IMR-90 (cell line): ENCODE data around the gene SPINDOC. TPM values are rescaled to one million over a fixed set of nuclear protein-coding genes. Genes with fewer than 3 reads are reported as not detected.

ENCODE experiments used
- ATAC-seq: fragments of 200-7000 bp; cut with Tn5 transposase; 2 replicates; pipeline ENCODE4 v1.9.1; 2020; ENCODE audit warnings: low read depth, mild to moderate bottlenecking, moderate library complexity
- BruUV-seq: library from RNA; stranded (reverse); fragments of 400-500 nt; replicated peaks from 2 replicates; lab custom pipeline; 2021; lab: Mats Ljungman, UMichigan
- CTCF ChIA-PET: fragments of 300-600 bp; formaldehyde crosslinking; extraction: SDS; loops from one replicate; lab custom pipeline; 2021; ENCODE audit warnings: antibody characterized with exemption; lab: Yijun Ruan, JAX
- POLR2A ChIA-PET: fragments of 300-600 bp; sonication (Branson Sonifier 250); formaldehyde crosslinking; loops from one replicate; lab custom pipeline; 2022; ENCODE audit warnings: antibody characterized with exemption; ENCODE audit not compliant: unreplicated experiment; lab: Charles Lee
- DNase-seq: peaks from one replicate; pipeline ENCODE4 v3.0.0; 2013
- H2AFZ ChIP-seq: replicated peaks from 2 replicates; pipeline ENCODE3; 2013; ENCODE audit warnings: low read length, mild to moderate bottlenecking; ENCODE audit not compliant: poor library complexity
- H2AK5ac ChIP-seq: 2 replicates; pipeline ENCODE4 v1.6.1; 2013; ENCODE audit warnings: low read depth, low read length, inconsistent platforms
- H2AK9ac ChIP-seq: replicated peaks from 2 replicates; pipeline ENCODE3; 2013; ENCODE audit warnings: mild to moderate bottlenecking, low read depth, low read length, moderate library complexity; ENCODE audit not compliant: poor library complexity
- H2BK120ac ChIP-seq: 2 replicates; pipeline ENCODE4 v1.6.1; 2013; ENCODE audit warnings: low read depth, low read length, inconsistent platforms
- H2BK15ac ChIP-seq: 3 replicates; pipeline ENCODE4 v1.6.1; 2013; ENCODE audit warnings: low read depth, low read length, inconsistent platforms
- H2BK20ac ChIP-seq: 2 replicates; pipeline ENCODE4 v1.6.1; 2013; ENCODE audit warnings: low read depth, mild to moderate bottlenecking, inconsistent platforms, low read length, moderate library complexity
- H2BK5ac ChIP-seq: 2 replicates; pipeline ENCODE4 v1.6.1; 2013; ENCODE audit warnings: mild to moderate bottlenecking, low read depth, low read length, inconsistent platforms; ENCODE audit not compliant: poor library complexity, severe bottlenecking
- H3K14ac ChIP-seq: replicated peaks from 2 replicates; pipeline ENCODE4 v1.6.1; 2013; ENCODE audit warnings: low read depth, low read length, inconsistent platforms
- H3K18ac ChIP-seq: 2 replicates; pipeline ENCODE4 v1.6.1; 2013; ENCODE audit warnings: low read depth, low read length, control low read depth
- H3K23ac ChIP-seq: 2 replicates; pipeline ENCODE4 v1.6.1; 2013; ENCODE audit warnings: low read depth, low read length, inconsistent platforms
- H3K27ac ChIP-seq: 2 replicates; pipeline ENCODE4 v1.5.1; 2013; ENCODE audit warnings: mild to moderate bottlenecking, control low read depth, low read length; ENCODE audit not compliant: insufficient read depth
- H3K27me3 ChIP-seq: 2 replicates; pipeline ENCODE4 v1.6.1; 2013; ENCODE audit warnings: low read length; ENCODE audit not compliant: control insufficient read depth, insufficient read depth
- H3K36me3 ChIP-seq: 2 replicates; pipeline ENCODE4 v1.6.1; 2013; ENCODE audit warnings: low read length, mixed read lengths; ENCODE audit not compliant: control insufficient read depth, insufficient read depth
- H3K4ac ChIP-seq: 2 replicates; pipeline ENCODE4 v1.6.1; 2013; ENCODE audit warnings: low read depth, low read length, inconsistent platforms
- H3K4me1 ChIP-seq: 2 replicates; pipeline ENCODE4 v1.6.1; 2013; ENCODE audit warnings: low read length, mixed read lengths; ENCODE audit not compliant: control insufficient read depth, insufficient read depth
- H3K4me2 ChIP-seq: 2 replicates; pipeline ENCODE4 v1.6.1; 2013; ENCODE audit warnings: low read depth, mild to moderate bottlenecking, control low read depth, low read length, moderate library complexity
- H3K4me3 ChIP-seq: 2 replicates; pipeline ENCODE4 v1.5.1; 2013; ENCODE audit warnings: low read depth, mild to moderate bottlenecking, control low read depth, low read length, moderate library complexity; ENCODE audit not compliant: insufficient read depth
- H3K56ac ChIP-seq: 2 replicates; pipeline ENCODE4 v1.6.1; 2013; ENCODE audit warnings: low read length, inconsistent platforms; ENCODE audit not compliant: insufficient read depth; ENCODE audit errors: extremely low read depth
- H3K79me1 ChIP-seq, 2 experiments: 2 replicates each; pipeline ENCODE4 v1.6.1; 2013; ENCODE audit warnings: low read length in 2 of 2, inconsistent platforms in 1 of 2, low read depth in 1 of 2
- H3K9ac ChIP-seq: 2 replicates; pipeline ENCODE4 v1.6.1; 2013; ENCODE audit warnings: low read depth, low read length, control low read depth
- H3K9me1 ChIP-seq: 2 replicates; pipeline ENCODE4 v1.6.1; 2013; ENCODE audit warnings: low read length, inconsistent platforms; ENCODE audit not compliant: insufficient read depth
- H3K9me3 ChIP-seq: 2 replicates; pipeline ENCODE4 v1.6.1; 2013; ENCODE audit warnings: low read length; ENCODE audit not compliant: control insufficient read depth, insufficient read depth
- H4K20me1 ChIP-seq: 2 replicates; pipeline ENCODE4 v1.6.1; 2013; ENCODE audit warnings: low read length, inconsistent platforms; ENCODE audit not compliant: insufficient read depth
- H4K5ac ChIP-seq: 2 replicates; pipeline ENCODE4 v1.6.1; 2013; ENCODE audit warnings: mild to moderate bottlenecking, low read depth, low read length, control low read depth
- H4K8ac ChIP-seq, 2 experiments: 2 replicates each; pipeline ENCODE4 v1.6.1; 2013; ENCODE audit warnings: low read depth in 2 of 2, low read length in 2 of 2, control low read depth in 1 of 2, inconsistent platforms in 1 of 2
- H4K91ac ChIP-seq: 2 replicates; pipeline ENCODE4 v1.6.1; 2013; ENCODE audit warnings: low read depth, low read length, inconsistent platforms; ENCODE audit not compliant: insufficient read depth
- BHLHE40 ChIP-seq: fragments of 150-350 bp; IDR thresholded peaks from 2 replicates; pipeline ENCODE4 v1.6.1; 2016; ENCODE audit warnings: mild to moderate bottlenecking, low read depth, low read length
- CEBPB ChIP-seq: IDR thresholded peaks from 2 replicates; pipeline ENCODE4 v1.6.1; 2012; ENCODE audit warnings: low read depth, low read length, improper control_type of control experiment
- CHD1 ChIP-seq: IDR thresholded peaks from 2 replicates; pipeline ENCODE4 v1.6.1; 2012; ENCODE audit warnings: low read depth, low read length, improper control_type of control experiment
- CTCF ChIP-seq: conservative IDR thresholded peaks from 2 replicates; pipeline ENCODE4 v1.5.1; 2012; ENCODE audit warnings: mild to moderate bottlenecking, low read depth, low read length, improper control_type of control experiment
- ELK1 ChIP-seq: fragments of 150-350 bp; IDR thresholded peaks from 2 replicates; pipeline ENCODE4 v1.6.1; 2016; ENCODE audit warnings: low read depth, mild to moderate bottlenecking, low read length, moderate library complexity, borderline replicate concordance
- FOS ChIP-seq: fragments of 150-350 bp; IDR thresholded peaks from 2 replicates; pipeline ENCODE4 v1.6.1; 2016; ENCODE audit warnings: low read depth, low read length
- MAFK ChIP-seq: IDR thresholded peaks from 2 replicates; pipeline ENCODE4 v1.6.1; 2012; ENCODE audit warnings: low read depth, low read length, improper control_type of control experiment
- MAZ ChIP-seq: IDR thresholded peaks from 2 replicates; pipeline ENCODE4 v1.6.1; 2012; ENCODE audit warnings: low read depth, mild to moderate bottlenecking, low read length, improper control_type of control experiment, moderate library complexity, borderline replicate concordance
- MXI1 ChIP-seq: IDR thresholded peaks from 2 replicates; pipeline ENCODE4 v1.6.1; 2012; ENCODE audit warnings: low read depth, mild to moderate bottlenecking, low read length, moderate library complexity, borderline replicate concordance
- NFE2L2 ChIP-seq: fragments of 150-350 bp; IDR thresholded peaks from 2 replicates; pipeline ENCODE4 v1.6.1; 2016; ENCODE audit warnings: low read depth, mild to moderate bottlenecking, low read length
- POLR2A ChIP-seq: IDR thresholded peaks from 2 replicates; pipeline ENCODE4 v1.6.1; 2012; ENCODE audit warnings: mild to moderate bottlenecking, low read depth, low read length
- RAD21 ChIP-seq: IDR thresholded peaks from 2 replicates; pipeline ENCODE4 v1.6.1; 2012; ENCODE audit warnings: low read length, improper control_type of control experiment
- RCOR1 ChIP-seq: IDR thresholded peaks from 2 replicates; pipeline ENCODE4 v1.6.1; 2012; ENCODE audit warnings: mild to moderate bottlenecking, low read length, improper control_type of control experiment; ENCODE audit not compliant: insufficient replicate concordance
- RFX5 ChIP-seq: IDR thresholded peaks from 2 replicates; pipeline ENCODE4 v1.8.0; 2012; ENCODE audit warnings: low read depth, mild to moderate bottlenecking, low read length, moderate library complexity
- SMC3 ChIP-seq: fragments of 150-350 bp; IDR thresholded peaks from 2 replicates; pipeline ENCODE4 v1.6.1; 2016; ENCODE audit warnings: low read depth, mild to moderate bottlenecking, antibody characterized with exemption, low read length, moderate library complexity
- USF2 ChIP-seq: fragments of 150-350 bp; IDR thresholded peaks from 2 replicates; pipeline ENCODE4 v1.6.1; 2017; ENCODE audit warnings: mild to moderate bottlenecking, antibody characterized with exemption, low read length, low read depth
- WGBS, 2 experiments: methylation state at CpG; one replicate each; pipeline versions ENCODE4 v1.1.5 to v1.1.7; 2013; ENCODE audit warnings: missing lambda C conversion rate in 2 of 2; ENCODE audit not compliant: insufficient read length in 1 of 2; ENCODE audit errors: extremely low coverage in 2 of 2; 5-methylcytosine and 5-hydroxymethylcytosine counted together
- dilution Hi-C: fragments of 300-500 bp; cut with HindIII; formaldehyde crosslinking; loops from one replicate; pipeline ENCODE4 v1.14.3; 2018; ENCODE audit warnings: low sequenced_read_pairs; ENCODE audit not compliant: unreplicated experiment
- in situ Hi-C: fragments of 300-500 bp; cut with MboI; formaldehyde crosslinking; loops from 3 replicates; pipeline ENCODE4 v1.14.3; 2019; ENCODE audit warnings: low sequenced_read_pairs, inconsistent platforms, mixed read lengths
- intact Hi-C: fragments of 100-400 bp; cut with micrococcal nuclease; formaldehyde crosslinking; loops from 2 replicates; pipeline ENCODE4 v1.10.0; 2022
- polyA plus RNA-seq, 3 experiments: library from polyadenylated mRNA; depleted of rRNA; stranded (reverse); fragments of >200 nt; gene quantifications; 2 replicates each; pipeline ENCODE4 v1.2.3, GENCODE V29; 2012; ENCODE audit warnings: low replicate concordance in 1 of 3
- total RNA-seq: library from RNA; depleted of rRNA; stranded (reverse); fragments of >200 nt; gene quantifications from 2 replicates; pipeline ENCODE4 v1.2.3, GENCODE V29; 2012

SPINDOC gene
- total and polyA plus RNA-seq, 2 of the 4 experiments (the other 2 are of a cell fraction): 10.0 to 29.9 TPM

DNA sequence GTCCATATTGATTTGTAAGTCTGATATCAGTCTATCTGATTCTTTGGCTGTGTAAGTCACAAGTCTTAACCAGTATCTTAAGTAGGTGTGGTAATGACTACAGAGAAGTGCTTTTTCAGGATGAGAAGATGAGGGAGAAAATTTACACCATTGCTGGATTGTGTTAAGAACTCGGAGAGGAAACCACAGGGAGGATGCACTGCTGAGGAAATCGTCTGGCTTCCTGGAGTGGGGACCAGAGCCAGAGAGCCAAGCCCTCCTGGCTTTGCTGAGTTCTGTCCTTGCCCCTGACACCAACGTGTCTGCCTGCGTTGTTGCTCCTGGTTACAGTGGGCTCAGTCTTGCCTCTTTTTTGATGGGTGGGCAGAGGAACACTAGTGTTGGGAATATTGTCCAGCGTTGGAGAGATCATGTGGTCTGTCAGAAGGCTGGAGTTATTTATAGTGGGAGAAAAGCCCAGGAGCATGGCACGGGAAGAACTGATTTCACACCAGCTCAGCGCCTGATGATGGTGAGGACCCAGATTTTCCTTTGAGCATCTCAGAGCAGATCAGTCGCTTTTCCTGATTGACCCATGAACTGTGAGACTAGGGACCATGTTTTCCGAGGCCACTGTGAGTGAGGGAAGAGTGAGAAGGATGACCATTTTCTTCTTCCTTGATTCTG lies 55.3 kb downstream of the SPINDOC start:
- no peak overlapping the region for H2AK5ac ChIP-seq
- H3K9me1 ChIP-seq: peaks cover 13% of the 10 kb centered on the region
- no peak overlapping the region for H2BK5ac ChIP-seq
- no peak overlapping the region for H2BK120ac ChIP-seq
- peaks cover 16% of the 10 kb centered on the region; the same call in 1 of the 2 replicates for H3K4me1 ChIP-seq
- ChIA-PET POLR2A (no interaction called here), CTCF (interaction anchor here (0.6 kb wide), 1 partner anchor 11 kb away, joined by 4 read pairs; no protein-coding TSS in a partner anchor)
- H3K27me3 ChIP-seq: no peaks in the 10 kb centered on the region
- no peak overlapping the region for H3K4ac ChIP-seq
- peaks cover 40 to 83% of the 10 kb centered on the region in 2 experiments for H3K79me1 ChIP-seq
- H2BK20ac ChIP-seq: no peak overlapping the region
- H2AFZ ChIP-seq: no peak overlapping the region
- H4K8ac ChIP-seq: no peak overlapping the region
- BruUV-seq: no TSS peak
- no peak overlapping the region for H4K91ac ChIP-seq
- in situ Hi-C loops (no loop called here), dilution Hi-C loops (no loop called here), intact Hi-C loops (no loop called here)
- DNase-seq: no peak
- TF ChIP-seq RAD21 (no peak), USF2 (no peak), RFX5 (no peak), MAFK (no peak), CHD1 (no peak), BHLHE40 (no peak), CEBPB (no peak), FOS (no peak), MAZ (no peak), MXI1 (no peak), SMC3 (no peak), NFE2L2 (no peak), POLR2A (no peak), ELK1 (no peak), CTCF (no peak), RCOR1 (no peak)
- H3K18ac ChIP-seq: no peak overlapping the region
- H3K27ac ChIP-seq: no peak overlapping the region
- H3K4me2 ChIP-seq: no peak overlapping the region
- no peak overlapping the region for H3K4me3 ChIP-seq
- no peak overlapping the region for H2AK9ac ChIP-seq
- no peak overlapping the region for H2BK15ac ChIP-seq
- no peak overlapping the region for H3K23ac ChIP-seq
- no peak overlapping the region for H4K5ac ChIP-seq
- H3K9ac ChIP-seq: no peak overlapping the region
- peaks cover 91% of the 10 kb centered on the region for H4K20me1 ChIP-seq
- WGBS, 2 experiments: 83% methylated on average over 6 of the region's 9 CpGs; no CpG with 5 or more reads in 1 of the 2 experiments
- no peaks in the 10 kb centered on the region for H3K9me3 ChIP-seq
- no peak overlapping the region for H3K14ac ChIP-seq
- peaks cover 4% of the 10 kb centered on the region; the same call in 1 of the 2 replicates for H3K36me3 ChIP-seq
- H3K56ac ChIP-seq: no peak overlapping the region
- no peak for ATAC-seq
